Measurements from ENCODE around the gene WWP2.

The WWP2 gene

DNA sequence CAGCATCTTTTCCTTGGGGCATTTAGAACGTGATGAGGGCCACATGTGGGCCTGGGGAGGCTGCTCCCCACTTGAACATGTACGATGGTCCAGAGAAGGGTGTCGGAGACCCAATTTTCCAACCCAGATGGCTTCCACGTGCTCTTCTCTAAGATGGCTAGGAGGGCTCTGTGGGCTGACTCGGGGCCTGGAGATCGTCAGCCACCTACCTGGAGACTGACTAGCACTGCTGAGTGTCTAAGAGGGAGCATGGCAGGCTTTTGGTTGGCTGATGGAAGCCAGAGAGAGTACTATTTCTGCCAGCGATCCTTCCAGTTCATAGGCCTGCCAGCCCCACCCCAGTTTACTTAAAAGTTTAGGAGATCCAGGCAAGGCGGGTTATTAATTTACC lies 128.8 kb downstream of the WWP2 start:
- DNase-seq = no peak

DNA sequence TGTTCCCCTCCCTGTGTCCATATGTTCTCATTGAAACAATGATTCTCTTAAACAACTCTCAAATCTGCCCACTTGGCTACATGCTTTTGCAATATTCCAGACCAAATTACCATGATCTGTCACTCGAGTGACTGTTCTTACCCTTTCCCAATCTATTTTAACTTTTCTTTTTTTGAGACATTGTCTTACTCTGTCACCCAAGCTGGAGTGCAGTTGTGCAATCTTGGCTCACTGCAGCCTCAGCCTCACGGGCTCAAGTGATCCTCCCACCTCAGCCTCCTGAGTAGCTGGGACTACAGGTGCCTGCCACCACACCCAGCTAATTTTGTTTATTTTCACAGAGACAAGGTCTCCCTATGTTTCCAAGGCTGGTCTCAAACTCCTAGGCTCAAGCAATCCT lies 130.2 kb downstream of the WWP2 start:
- no peak for DNase-seq

DNA sequence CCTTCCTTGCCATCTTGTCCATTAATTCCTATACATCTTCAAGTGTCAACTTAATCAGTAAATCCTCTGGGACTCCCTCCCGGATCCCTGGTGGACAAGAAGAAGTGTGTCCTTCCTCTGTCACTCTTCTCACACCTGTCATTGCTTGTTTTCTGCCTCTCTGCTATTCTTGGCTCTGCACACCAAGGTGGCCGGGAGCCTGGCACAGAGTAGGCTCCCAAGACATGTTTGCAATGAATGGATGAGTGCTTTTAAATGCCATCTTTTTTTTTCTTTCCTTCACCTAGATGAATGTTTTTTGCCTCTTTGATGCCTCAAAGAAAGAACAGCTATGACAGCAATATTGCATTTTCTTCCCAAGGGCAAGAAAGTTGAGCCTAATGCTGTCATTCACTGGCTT lies 131.0 kb downstream of the WWP2 start:
- no peak for DNase-seq

DNA sequence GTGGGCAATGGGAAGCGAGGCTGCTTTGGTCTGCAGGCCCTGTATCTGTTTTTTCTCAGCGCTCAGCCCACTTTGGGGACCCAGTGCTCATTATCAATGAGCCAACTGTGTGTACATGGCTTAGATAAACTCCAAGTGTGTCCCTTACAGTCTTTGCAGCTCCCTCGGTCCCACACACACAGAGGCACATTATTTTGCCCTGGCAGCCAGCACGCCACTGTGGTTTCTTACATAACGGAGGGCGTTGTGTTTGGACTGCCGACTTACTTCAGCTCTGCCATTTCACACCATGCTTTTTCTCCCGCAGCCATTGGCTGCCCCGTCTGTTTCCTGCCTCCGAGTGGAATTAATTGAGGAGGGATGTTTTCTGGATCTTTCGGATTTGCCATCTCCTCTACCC lies 132.5 kb downstream of the WWP2 start:
- DNase-seq = no peak

DNA sequence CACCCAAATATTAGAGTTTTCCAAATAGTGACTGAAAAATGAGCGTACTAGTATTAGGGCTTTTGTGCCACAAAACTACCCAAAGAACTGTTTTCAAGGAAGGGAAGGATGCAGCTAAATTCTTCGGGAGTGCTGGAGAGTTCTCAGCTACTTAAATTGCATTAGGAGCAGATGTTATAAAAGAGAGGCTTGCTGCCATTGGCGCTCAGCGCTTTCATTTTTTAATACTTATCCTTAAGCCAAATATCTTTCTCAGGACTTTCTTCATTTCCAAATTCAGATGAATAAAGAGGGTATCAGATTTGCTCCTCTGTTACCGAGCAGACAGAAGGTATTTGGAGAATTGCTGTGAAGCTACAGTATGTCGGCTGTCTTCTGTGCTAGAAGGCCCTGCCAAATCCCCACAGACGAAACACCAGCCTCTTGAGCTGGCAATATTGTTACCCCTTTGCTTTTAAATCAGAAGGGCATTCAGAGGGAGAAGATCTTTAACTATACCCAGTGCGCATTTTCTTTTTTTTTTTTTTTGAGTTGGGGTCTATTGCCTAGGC lies 141.8 kb downstream of the WWP2 start:
- no peak for DNase-seq

DNA sequence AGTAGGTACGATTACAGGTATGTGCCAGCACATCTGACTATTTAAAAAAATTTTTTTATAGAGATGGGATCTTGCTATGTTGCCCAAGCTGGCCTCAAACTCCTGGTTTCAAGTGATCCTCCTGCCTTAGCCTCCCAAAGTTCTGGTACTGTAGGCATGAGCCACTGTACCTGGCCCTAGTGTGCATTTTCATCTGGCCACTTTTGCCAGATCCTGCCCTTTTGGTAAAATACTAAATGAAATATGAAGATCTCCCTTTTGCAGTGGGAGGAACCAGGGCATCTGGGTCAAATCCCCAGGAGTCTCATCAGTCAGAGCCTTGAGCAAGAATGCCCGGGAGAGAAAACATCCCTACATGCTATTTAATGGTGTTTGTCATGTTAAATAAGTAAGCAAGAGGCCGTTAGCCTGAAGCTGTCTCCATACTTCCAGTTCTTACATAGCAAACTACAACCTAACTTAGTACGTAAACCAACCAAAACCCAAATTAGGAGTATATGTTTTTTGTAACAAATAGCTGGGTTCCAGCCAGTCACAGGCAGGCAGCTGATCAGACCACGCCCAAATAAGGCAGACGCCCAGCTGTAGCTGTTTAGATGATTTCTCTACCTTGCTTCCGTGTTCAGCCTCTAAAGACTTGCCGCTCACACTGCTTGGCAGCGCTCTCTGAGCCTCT lies 142.5 kb downstream of the WWP2 start:
- DNase-seq = no peak

DNA sequence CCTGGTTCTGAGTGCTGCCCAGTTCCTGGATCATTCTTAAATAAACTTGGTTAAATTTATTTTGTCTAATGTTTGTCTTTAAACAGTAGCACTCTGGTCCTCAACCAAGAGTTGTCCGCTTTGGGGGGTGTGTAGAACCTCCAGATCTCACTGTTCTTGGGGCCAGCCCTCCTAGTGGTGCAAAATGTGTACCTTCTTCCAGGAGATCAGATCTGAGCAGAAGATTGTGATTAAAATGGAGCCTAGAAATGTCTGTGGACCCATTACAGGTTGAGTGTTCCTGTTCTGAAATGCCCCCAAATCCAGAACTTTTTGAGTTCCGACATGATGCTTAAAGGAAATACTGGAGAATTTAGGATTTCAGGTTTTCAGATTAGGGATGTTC lies 143.0 kb downstream of the WWP2 start:
- DNase-seq = no peak

DNA sequence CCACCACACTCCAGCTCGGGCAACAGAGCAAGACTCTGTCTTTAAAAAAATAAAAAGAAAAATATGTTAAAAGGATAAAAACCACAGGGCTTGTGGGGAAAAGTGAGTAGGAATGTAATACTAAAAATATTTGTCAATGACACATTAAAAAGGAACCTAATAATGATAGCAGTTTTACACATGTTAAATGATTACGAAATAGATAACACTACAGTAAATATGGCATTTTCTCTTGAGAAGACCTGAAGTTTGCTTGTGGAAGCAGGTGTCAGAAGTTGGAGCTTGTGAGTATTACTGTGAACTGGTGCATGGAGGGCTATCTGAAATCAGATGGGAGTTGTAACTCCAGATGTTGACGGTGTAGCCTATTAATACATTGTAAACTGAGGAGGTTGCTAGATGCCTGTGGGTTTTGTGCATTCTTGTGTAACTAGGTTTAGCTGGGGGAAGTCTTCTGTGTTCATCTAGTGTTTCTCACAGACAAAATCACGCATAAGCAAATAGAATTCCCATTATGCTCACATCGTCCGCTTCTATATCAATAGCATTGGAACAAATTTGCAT lies 144.8 kb downstream of the WWP2 start:
- DNase-seq = no peak

DNA sequence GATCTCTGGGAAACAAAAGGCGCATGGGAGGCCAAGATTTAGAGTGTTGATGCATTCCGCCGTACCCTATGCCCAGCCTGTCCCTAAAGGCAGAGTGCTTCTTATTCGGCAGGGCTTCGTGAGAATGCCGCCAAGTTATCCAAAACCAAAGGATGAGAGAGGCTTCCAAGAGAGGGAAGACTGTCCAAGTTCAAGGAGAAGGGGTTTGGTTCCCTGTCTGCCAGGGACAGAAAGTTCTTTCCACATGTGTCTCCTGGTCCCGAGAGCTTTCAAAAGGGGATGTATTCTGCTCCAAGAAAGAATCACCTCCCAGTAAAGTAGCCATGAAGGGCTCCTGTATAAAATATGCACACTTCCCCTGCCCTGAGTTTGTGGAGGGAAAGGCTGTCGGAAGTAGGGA lies 146.9 kb downstream of the WWP2 start:
- no peak for DNase-seq

DNA sequence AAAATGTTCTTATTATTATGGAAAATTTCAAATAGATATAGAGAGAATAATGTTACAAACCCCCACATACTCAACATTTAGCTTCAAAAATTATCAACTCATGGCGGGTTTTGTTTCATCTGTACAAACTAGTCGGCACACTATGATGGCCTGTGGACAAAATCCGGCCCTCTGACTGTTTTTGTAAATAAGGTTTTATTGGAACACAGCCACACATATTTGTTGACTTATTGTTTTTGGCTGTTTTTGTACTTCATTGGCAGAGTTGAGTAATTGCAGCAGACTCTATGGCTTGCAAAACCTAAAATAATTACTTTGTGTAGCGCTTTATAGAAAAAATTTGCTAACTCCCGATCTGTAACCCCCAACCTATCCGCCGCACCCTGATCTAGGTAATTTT lies 147.6 kb downstream of the WWP2 start:
- no peak for DNase-seq

DNA sequence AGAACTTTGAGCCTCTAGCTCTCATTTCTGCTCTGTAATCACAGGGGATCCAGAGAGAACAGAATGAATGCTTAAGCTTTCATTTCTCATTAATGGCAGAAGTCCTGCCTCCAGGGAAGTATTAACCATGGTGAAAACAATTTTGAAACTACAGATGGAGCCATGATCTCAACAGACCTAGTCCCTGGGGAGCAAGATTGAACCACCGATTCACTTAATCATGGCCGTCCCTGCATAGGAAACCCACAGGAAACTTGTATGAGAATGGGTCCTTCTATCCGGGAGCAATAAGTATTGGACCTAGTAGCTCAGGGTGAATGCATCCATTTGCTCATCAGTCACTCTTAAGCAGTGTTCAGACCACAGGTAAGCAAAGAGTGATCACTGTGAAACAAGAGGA lies 148.8 kb downstream of the WWP2 start:
- no peak for DNase-seq

DNA sequence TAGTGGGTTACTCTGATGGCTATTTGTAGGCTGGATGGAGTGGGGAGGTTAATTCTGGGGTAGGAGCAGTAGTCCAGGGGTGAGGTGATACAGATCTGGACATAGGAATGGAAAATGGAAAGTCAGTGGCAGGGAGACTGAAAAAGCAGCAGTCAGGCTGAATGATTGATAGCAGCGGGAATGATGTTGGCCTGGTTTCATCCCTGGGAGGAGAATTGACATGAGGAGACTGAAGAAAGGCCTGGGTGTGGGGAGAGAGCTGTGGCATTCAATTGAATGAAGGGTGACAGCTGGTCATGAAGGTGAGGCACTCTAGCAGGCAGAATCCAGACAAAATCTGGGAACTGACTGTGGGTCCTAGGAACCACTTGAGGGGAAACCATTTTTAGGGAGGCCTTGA lies 154.3 kb downstream of the WWP2 start:
- no peak for DNase-seq

DNA sequence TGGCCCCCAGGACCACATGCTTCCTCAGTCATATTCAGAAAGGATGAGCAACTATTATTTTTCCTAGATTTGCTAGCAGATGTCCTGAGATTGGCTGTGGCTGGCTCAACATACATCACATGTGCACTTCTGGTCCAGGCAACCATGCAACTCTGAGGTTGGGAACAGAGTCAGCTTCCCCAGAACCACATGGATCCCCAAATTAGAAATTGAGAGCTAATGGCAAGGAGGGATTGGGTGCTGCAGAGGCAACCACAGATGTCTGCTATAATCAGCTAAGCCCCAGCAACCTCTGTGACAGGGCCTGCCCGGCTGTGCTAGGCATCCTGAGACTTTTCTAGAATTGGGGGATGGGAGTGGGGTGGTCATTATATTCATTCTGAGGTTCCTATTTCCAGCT lies 155.2 kb downstream of the WWP2 start:
- DNase-seq = no peak

DNA sequence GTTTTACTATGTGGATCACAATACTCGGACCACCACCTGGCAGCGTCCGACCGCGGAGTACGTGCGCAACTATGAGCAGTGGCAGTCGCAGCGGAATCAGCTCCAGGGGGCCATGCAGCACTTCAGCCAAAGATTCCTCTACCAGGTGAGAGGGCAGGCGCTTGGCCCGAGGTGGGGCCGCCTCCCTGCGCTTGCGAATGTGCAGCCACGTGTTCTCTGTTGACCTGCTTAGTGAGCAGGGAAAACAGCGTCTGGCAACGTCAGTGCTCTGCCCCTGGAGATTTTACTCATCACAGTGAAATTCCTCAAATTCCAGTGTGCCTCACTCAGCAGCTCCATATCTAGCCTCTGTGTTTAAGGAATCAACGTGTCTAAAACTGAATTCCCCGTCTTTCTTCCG lies 155.6 kb downstream of the WWP2 start:
- no peak for DNase-seq

DNA sequence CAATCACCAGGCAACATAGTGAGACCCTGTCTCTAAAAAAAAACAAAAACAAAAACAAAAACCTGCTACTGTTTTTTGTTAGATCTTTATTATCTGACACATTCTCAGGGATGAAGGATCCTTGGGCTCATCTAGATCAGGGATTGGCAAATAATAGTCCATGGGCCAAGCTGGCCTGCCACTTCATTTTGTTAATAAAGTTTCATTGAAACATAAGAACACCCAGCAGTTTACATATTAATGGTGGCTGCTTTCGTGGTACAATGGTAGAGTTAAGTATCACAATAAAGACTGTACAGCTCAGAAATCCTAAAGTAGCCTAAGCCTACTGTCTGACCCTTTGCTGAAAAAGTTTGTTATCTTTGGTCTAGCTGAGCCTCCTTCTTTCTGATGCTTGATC lies 156.1 kb downstream of the WWP2 start:
- no peak for DNase-seq

DNA sequence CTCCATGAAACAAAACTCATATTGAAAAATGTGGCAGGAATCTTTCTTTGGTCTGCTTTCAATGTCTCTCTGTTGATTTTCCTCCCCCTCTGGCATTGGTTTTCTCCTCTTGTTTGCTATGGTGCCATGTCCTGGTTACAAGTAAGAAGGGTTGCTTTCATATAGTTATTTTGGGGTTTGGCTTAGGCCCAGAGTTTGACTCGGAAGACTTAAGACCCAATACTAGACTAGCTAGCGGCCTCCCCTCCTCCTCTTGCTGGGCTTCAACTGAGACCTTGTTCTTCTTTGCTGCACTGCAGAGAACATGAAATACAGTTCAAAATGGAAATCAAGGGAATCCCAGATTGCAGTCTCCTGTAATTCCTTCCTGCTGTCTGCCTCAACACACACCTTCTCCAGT lies 159.0 kb downstream of the WWP2 start:
- no peak for DNase-seq

DNA sequence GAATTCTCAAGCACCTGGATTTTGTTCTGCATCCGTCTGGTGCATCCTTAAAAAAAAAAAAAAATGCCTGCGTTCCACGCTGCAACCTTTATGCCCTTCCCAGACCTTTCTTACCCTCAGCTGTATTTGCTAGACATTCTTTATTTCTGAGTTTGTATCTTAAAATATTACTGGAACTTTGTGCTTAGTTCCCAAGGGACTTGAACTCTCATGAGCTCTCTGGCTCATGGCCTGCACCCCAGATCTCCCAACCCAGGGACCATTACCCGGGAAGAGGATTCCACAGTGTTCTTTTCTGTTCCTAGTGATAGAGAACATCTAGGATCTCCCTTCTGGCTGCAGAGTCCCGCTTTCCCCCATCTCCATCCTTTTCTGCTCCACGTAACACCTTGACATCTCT lies 160.1 kb downstream of the WWP2 start:
- DNase-seq = no peak

DNA sequence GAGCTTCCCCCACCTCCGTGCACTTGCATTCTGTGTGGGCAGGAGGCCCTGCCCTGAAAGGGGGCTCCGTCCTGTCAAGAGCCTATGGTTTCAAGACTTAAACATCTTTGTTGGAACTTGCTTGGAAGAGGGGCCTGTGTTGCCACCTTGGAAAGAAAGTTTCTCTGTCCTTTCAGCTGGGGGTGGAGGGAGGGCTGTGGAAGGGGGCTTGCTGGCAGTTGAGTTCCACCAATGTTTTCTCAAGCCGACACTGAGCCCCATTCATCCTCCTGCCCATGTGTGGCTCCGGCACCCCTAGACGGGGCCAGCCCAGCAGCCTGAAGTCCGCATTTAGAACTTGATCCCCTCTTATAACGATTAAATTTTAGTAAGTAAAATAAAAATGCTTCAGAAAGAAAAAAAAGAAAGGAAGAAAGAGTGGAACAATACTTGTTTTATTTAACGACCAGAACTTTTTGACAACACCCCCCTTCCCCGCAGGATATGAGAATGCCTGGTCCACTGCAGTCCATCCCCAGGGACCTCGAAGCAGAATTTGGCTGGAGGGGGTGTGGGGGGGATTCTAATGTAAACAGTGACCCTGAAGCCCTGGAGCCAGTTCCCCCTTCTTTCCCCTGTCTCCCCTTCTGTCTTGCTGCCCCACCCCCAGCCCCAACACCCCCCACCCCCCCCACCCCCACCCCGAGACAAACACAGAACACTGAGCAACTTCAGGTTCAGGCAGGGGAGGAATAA lies 162.1 kb downstream of the WWP2 start:
- DNase-seq = no peak

DNA sequence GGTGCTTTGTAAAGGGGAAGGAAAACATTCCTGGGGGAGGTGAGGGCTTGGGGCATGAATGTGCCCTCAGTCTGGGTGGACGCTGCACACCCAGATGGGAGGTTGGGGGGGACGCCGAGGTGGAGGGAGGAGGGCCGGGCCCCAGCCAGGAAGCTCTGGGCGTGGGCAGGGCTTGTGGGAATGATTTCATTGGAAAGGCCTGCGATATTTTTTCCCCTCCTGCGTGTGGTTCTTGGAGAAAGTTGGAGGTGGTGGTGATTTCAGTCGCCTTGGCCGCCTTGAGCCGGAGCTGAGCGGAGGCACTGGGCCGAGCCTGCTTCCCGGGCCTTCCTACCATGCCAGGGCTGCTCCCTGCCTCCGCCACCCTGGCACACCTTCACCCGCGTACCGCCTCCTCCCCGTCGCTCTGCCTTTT lies 162.7 kb downstream of the WWP2 start:
- no peak for DNase-seq

DNA sequence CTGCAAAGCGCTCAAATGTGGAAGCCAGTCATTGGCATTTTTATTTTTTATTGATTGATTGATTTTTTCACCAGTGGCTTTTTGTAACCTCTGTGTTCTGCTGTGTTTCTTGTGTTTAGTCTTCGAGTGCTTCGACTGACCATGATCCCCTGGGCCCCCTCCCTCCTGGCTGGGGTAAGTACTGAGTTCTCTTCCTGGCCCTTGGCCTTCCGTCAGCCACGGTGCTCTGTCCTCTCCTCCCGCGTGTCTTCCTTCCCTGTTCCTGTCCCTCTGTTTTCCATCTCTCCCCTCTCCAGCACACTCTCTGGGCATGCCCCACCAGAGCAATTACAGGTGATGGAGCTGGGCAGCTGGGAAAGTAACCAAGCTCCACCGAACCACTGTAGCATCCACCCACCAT lies 163.2 kb downstream of the WWP2 start:
- no peak for DNase-seq

DNA sequence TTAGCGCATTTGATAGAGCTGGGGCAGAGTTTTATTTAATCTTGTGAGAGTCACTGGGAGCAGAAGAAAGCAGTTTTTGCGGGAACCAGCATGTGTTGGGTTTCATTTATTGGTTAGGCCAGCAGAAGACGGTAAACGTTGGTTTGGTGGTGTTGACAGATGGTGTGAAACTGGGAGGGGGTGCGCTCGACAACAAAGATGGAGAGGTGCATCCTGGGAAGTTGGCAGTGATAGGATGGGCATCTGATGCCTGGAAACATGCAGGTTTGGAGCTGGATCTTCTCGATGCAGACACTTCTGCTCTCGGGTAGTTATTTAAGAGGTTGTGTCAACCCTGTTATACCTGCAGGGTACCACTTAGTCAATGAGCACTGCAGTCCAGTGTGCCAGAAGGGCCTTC lies 164.1 kb downstream of the WWP2 start:
- DNase-seq = no peak

DNA sequence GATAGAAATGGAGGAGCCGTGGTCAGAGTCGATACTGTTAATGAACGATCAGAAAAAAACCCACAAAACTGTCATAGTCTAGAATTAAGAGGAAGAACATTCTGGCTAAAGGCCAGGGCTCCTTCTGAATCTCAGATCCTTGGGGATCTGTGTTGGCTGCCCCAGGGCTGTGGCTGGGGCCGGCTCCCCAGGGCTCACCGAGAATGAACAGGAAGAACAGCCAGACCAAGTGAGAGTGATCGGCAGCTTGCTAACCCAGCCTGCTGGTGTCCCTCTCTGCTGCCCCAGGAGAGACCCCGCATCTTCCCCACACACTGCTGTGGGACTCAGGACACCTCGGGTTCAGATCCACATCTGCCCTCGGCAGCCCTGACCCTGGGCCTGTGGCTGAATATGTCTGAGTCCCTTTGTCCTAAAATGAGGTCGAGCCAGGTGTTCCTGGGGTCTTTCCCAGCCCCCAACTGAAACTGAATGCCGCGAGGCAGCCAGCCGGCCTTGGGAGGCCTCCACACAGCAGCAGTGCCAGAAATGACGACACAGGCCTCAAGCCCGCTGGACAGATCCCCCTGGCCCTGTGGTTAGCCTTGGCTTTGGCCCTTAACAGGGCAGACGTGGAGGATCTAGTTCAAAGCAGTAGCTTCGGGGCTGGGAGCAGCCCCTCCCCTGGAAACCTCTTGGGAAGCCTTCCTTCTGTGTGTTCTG lies 165.1 kb downstream of the WWP2 start:
- no peak for DNase-seq

DNA sequence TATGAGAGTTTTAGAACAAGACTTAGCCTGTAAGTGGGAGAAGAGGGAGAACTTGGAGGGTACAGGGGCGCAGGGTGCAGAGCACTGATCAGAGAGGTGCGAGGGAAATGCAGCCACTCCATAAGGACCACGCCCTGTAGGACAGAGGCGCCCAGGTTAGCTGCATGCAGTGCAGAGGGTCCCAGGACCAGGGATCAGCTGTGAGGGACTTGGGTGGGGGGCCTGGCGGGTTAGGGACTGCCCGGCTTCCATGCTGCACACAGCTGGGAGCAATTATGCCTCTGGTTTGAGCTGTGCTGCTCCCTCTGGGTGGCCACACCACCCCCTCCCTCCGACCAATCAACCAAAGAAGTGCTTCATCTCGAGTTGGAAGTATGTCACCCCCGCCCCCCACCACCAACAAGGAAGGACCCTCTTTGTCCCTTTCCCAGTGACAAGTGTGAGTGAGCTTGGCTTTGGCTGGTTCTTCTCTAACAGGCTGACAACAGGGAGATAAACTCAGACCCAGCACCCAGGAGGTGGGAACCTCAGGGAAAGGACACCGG lies 166.8 kb downstream of the WWP2 start:
- DNase-seq = no peak

DNA sequence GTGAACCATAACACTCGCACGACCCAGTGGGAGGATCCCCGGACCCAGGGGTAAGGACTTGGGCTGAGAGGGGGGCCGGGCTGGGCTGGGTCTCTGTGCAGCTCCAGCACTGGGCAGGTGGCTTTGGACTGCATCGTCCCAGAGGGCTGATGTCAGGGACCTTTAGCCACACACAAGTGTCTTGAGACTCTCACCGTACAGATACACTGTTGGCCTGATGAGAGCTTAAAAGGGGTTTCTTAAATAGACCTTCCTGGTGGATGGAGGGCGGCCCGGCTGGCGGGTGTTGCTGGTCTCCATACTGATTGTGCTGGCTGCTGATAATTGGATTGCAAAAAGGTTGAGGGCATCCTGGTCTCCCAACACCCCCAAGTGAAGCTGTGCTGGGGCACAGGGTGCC lies 167.3 kb downstream of the WWP2 start:
- no peak for DNase-seq

Data from NCI-H1105 (cell line).